NCI-H1105 (cell line): Measurements from ENCODE around the gene P2RY8.
"Not testable (repeated sequence)": the region's sequence is repeated elsewhere in the genome, so short reads cannot be mapped to it uniquely, and the experiment has no call there.

Source experiments
- DNase-seq: peaks from one replicate; lab custom pipeline; 2025; lab: John Stamatoyannopoulos, UW

P2RY8 gene

DNA sequence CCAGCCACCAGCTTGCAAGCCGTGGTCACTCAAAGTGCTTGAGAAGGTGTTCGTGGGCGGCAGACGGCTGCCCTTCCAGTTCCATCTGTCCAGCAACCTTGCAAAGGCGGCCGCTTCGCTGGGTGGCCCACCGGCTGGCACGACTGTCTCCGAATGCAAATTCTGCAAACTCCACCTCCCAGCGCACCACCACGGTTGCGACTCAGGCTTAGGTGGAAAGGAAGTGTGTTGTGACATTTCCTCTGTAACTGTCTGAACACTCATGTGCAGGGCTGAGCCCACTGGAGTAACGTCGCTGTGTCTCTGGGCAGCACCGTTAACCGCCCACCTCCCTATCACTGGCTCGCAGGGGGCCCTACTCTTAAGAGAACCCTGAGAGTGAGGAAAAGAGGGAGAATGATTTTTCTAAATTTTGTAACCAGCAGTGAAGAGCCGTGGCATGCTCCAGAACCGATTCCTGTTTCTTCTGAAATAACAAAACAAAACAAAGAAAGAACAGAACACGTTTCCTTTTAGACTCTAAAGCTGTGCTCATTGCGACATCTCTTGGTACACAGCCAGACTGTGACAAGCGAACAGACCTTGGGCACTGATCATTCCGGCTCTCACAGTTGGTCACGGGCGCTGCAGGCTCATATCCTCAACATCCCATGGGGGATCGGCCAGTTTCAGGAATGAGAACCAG is at the start of gene P2RY8:
Gene P2RY8 (minus strand): TSS at position 155 of the 685 bp plus-strand sequence. CDS start 70,627 bp downstream, outside the sequence.
- no peak for DNase-seq

- DNase-seq = no peak
These were observed 47.4 kb upstream of the P2RY8 start for GRCh38 chrX:1584237-1585011.

DNA sequence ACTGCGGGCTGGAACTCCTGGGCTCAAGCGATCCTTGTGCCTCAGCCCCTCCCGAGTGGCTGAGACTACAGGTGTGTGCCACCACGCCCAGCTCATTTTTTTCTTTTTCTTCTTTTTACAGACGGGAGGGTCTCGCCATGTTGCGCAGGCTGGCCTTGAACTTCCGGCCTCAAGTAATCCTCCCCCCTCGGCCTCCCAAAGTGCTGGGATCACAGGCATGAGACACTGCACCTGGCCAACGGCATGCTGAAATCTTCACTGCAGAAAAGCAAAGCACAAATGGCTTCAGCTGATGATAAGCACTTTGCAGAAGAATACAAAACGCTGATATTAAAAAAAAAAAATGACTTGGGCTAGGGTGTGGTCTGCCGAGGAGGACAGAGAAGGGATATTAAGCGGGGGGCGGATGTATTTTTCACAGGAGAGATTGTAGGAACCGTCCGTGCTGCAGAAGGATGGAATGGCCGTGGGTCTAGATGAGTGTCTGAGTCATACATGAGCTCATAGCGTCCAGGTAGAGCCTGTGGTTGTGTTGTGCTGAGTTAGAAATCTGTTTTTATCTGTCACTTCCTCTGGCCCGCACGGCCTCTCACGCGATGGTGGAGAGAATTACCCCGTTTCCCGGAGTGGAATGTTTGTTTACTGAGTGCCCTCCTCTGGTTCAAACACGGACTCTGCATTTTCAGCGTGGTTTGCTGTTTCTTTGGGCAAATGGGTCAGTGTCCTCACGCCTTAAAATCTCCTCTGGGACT is 45.9 kb upstream of the P2RY8 start:
- DNase-seq = no peak

GRCh38 chrX:1581132-1581531 is 44.1 kb upstream of the P2RY8 start:
- peak; percentile 2 for DNase-seq

- DNase-seq = no peak
These were observed 41.7 kb upstream of the P2RY8 start for GRCh38 chrX:1578511-1579173.

GRCh38 chrX:1577845-1578244 is 40.9 kb upstream of the P2RY8 start:
- no peak for DNase-seq

- no peak for DNase-seq
These were observed 39.4 kb upstream of the P2RY8 start for GRCh38 chrX:1576201-1576992.

DNA sequence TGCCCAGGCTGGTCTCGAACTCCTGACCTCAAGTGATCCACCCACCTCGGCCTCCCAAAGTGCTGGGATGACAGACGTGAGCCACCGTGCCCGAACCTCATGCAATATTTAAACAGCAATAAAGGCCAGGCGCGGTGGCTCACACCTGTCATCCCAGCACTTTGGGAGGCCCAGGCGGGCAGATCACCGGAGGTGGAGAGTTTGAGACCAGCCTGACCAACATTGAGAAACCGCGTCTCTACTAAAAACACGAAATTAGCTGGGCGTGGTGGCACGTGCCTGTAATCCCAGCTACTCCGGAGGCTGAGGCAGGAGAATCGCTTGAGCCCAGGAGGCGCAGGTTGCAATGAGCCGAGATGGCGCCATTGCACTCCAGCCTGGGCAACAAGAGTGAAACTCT is 37.2 kb upstream of the P2RY8 start:
- not testable (repeated sequence) for DNase-seq

GRCh38 chrX:1564750-1565683 is 28.0 kb upstream of the P2RY8 start:
- no peak for DNase-seq

DNA sequence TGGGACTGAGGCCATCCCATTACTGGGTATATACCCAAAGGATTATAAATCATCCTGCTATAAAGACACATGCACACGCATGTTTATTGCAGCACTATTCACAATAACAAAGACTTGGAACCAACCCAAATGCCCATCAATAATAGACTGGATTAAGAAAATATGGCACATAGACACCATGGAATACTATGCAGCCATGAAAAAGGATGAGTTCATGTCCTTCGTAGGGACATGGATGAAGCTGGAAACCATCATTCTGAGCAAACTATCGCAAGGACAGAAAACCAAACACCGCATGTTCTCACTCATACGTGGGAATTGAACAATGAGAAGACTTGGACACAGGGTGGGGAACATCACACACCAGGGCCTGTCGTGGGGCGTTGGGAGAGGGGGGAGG is 27.1 kb upstream of the P2RY8 start:
- not testable (repeated sequence) for DNase-seq

GRCh38 chrX:1561164-1561563 is 24.2 kb upstream of the P2RY8 start:
- DNase-seq = no peak

DNA sequence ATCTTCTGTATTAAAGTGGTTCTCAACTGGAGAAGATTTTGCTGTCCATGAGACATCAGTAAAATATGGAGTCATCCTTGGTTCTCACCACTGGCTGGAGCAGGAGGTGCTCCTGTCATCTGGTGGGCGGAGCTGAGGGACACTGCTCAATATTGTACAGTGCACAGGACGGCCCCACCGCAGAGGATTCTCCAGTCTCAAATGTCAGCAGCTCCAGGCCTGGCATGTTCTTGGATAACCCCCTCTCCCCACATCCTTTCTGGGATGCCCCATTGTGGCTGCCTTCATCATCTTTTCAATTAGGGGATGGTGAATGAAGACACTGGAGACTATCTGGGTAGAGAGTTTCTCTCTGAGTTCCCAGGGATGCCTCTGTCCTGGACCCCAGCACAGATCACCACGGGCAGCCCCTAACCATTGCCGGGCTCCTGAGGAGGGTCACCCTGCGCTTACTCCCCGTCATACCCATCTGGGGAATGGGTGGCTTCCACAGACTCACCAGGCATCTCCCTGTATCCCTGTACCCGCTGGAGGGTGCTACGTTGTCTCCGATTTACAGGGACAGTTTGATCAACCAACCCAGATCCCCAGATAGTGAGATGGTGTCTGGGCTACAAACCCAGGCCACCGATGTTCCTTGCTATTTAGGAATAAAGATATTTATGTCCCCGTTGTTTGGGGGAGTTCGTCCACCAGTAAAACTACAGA is 21.9 kb upstream of the P2RY8 start:
- DNase-seq = no peak

- DNase-seq = not testable (repeated sequence)
These were observed 20.5 kb upstream of the P2RY8 start for GRCh38 chrX:1557442-1557841.

- DNase-seq = no peak
These were observed 18.4 kb upstream of the P2RY8 start for GRCh38 chrX:1555370-1555769.

- no peak for DNase-seq
These were observed 17.7 kb upstream of the P2RY8 start for GRCh38 chrX:1554469-1555210.

- DNase-seq = no peak
These were observed 15.1 kb upstream of the P2RY8 start for GRCh38 chrX:1551959-1552546.

- DNase-seq = no peak
These were observed 9.8 kb upstream of the P2RY8 start for GRCh38 chrX:1546691-1547251.

- DNase-seq = no peak
These were observed 8.9 kb upstream of the P2RY8 start for GRCh38 chrX:1545776-1546408.
